CD14-positive monocyte (primary cell): ENCODE measurements around the gene RALY. TPM values are rescaled to one million over a fixed set of nuclear protein-coding genes. Genes with fewer than 3 reads are reported as not detected.

ENCODE experiments used
- DNase-seq, 3 donors: peaks; one replicate each; pipeline ENCODE4 v3.0.0-alpha.2; 2011 to 2022
- H2AFZ ChIP-seq: 2 replicates; pipeline ENCODE4 v1.6.0; 2012; ENCODE audit warnings: mild to moderate bottlenecking, low read depth, low read length, inconsistent platforms; ENCODE audit not compliant: insufficient read depth, poor library complexity, severe bottlenecking
- H3K27ac ChIP-seq, 2 donors: 1 replicate in 1 of 2; 2 replicates in 1 of 2; pipeline ENCODE4 v1.5.1; 2012 to 2013; ENCODE audit warnings: low read length in 2 of 2, control low read depth in 1 of 2, inconsistent platforms in 1 of 2, low read depth in 1 of 2, mild to moderate bottlenecking in 1 of 2
- H3K27me3 ChIP-seq, 2 donors: one replicate each; pipeline versions ENCODE4 v1.6.0 to v1.6.1; 2011 to 2013; ENCODE audit warnings: low read length in 2 of 2; ENCODE audit not compliant: control insufficient read depth in 2 of 2, insufficient read depth in 2 of 2
- H3K36me3 ChIP-seq, 2 donors: replicated peaks in 1 of 2; 1 replicate in 1 of 2; 2 replicates in 1 of 2; pipeline versions ENCODE4 v1.5.1 to v1.6.1; 2012 to 2013; ENCODE audit warnings: low read length in 2 of 2, control low read depth in 1 of 2, inconsistent platforms in 1 of 2, mild to moderate bottlenecking in 1 of 2; ENCODE audit not compliant: insufficient read depth in 2 of 2, control insufficient read depth in 1 of 2
- H3K4me1 ChIP-seq, 2 donors: 1 replicate in 1 of 2; 2 replicates in 1 of 2; pipeline versions ENCODE4 v1.5.1 to v1.6.1; 2012 to 2013; ENCODE audit warnings: low read length in 2 of 2, control low read depth in 1 of 2, inconsistent platforms in 1 of 2, mild to moderate bottlenecking in 1 of 2, moderate library complexity in 1 of 2; ENCODE audit not compliant: insufficient read depth in 2 of 2, control insufficient read depth in 1 of 2
- H3K4me2 ChIP-seq: replicated peaks from 2 replicates; pipeline ENCODE3; 2012; ENCODE audit warnings: low read length, moderate library complexity, mild to moderate bottlenecking; ENCODE audit not compliant: poor library complexity, severe bottlenecking; ENCODE audit errors: extremely low read depth
- H3K4me3 ChIP-seq, 3 experiments: fragments of 200-600 bp in 1 of 3; sonication (generic) in 1 of 3; replicated peaks in 1 of 3; 1 replicate in 2 of 3; 2 replicates in 1 of 3; pipeline ENCODE4 v1.5.1; 2011 to 2013; ENCODE audit warnings: low read length in 3 of 3, mild to moderate bottlenecking in 3 of 3, control low read depth in 2 of 3, low read depth in 2 of 3, inconsistent platforms in 1 of 3, moderate library complexity in 1 of 3
- H3K79me2 ChIP-seq: 2 replicates; pipeline ENCODE4 v1.6.0; 2012; ENCODE audit warnings: mild to moderate bottlenecking, control low read depth, inconsistent platforms, low read length, moderate library complexity; ENCODE audit not compliant: insufficient read depth
- H3K9ac ChIP-seq: 2 replicates; pipeline ENCODE4 v1.6.0; 2017; ENCODE audit warnings: low read length, mild to moderate bottlenecking; ENCODE audit not compliant: insufficient read depth, poor library complexity, severe bottlenecking
- H3K9me3 ChIP-seq, 2 donors: replicated peaks in 1 of 2; 1 replicate in 1 of 2; 2 replicates in 1 of 2; pipeline versions ENCODE4 v1.5.1 to v1.6.1; 2012 to 2013; ENCODE audit warnings: low read length in 2 of 2, control low read depth in 1 of 2; ENCODE audit not compliant: control insufficient read depth in 1 of 2, insufficient read depth in 1 of 2
- H4K20me1 ChIP-seq: 2 replicates; pipeline ENCODE4 v1.6.0; 2012; ENCODE audit warnings: mild to moderate bottlenecking, low read length, control low read depth, moderate library complexity; ENCODE audit not compliant: insufficient read depth
- H3K27ac Mint-ChIP-seq, 7 donors: one replicate each; pipeline ENCODE4 v1.8.0; 2020; ENCODE audit warnings: mild to moderate bottlenecking in 7 of 7, mixed read lengths in 7 of 7, moderate library complexity in 6 of 7, inconsistent platforms in 2 of 7
- H3K27me3 Mint-ChIP-seq, 3 donors: one replicate each; pipeline ENCODE4 v1.8.0; 2021 to 2022; ENCODE audit warnings: low read depth in 3 of 3, mild to moderate bottlenecking in 3 of 3, mixed read lengths in 3 of 3, moderate library complexity in 3 of 3, inconsistent platforms in 1 of 3
- H3K36me3 Mint-ChIP-seq, 2 donors: one replicate each; pipeline ENCODE4 v1.8.0; 2020; ENCODE audit warnings: mixed read lengths in 2 of 2, inconsistent platforms in 1 of 2, mild to moderate bottlenecking in 1 of 2
- H3K4me1 Mint-ChIP-seq: one replicate; pipeline ENCODE4 v1.8.0; 2020; ENCODE audit warnings: mild to moderate bottlenecking, mixed read lengths
- H3K4me3 Mint-ChIP-seq, 2 donors: one replicate each; pipeline ENCODE4 v1.8.0; 2020; ENCODE audit warnings: mild to moderate bottlenecking in 2 of 2, mixed read lengths in 2 of 2, moderate library complexity in 1 of 2
- H3K9me3 Mint-ChIP-seq, 7 donors: one replicate each; pipeline ENCODE4 v1.8.0; 2020 to 2022; ENCODE audit warnings: mixed read lengths in 7 of 7, mild to moderate bottlenecking in 6 of 7, moderate library complexity in 6 of 7, inconsistent platforms in 2 of 7
- CTCF ChIP-seq: fragments of 200-600 bp; IDR thresholded peaks from one replicate; pipeline ENCODE4 v1.8.0; 2022; ENCODE audit warnings: antibody characterized with exemption, mild to moderate bottlenecking
- WGBS: methylation state at CpG from one replicate; pipeline ENCODE4 v1.1.5; 2013; ENCODE audit warnings: missing lambda C conversion rate; ENCODE audit not compliant: insufficient coverage; 5-methylcytosine and 5-hydroxymethylcytosine counted together
- intact Hi-C, 2 donors: fragments of 100-400 bp; cut with micrococcal nuclease; formaldehyde crosslinking; loops; one replicate each; pipeline versions ENCODE4 v1.15.0 to v1.15.1; 2023
- polyA plus RNA-seq, 3 donors: library from polyadenylated mRNA; depleted of rRNA in 1 of 3; unstranded in 2 of 3; stranded (reverse) in 1 of 3; fragments of 300-500 nt in 2 of 3; fragments of >200 nt in 1 of 3; fragmentation: Illumina TruSeq in 2 of 3; gene quantifications; 1 replicate in 2 of 3; 2 replicates in 1 of 3; pipeline ENCODE4 v1.2.3, GENCODE V29; 2012 to 2021

RALY gene
- polyA plus RNA-seq, 3 donors, result 88.4 to 154 (median 152) TPM

GRCh38 chr20:34098570-34098969 is 104.9 kb downstream of the RALY start:
- H3K4me3 ChIP-seq, result no peak overlapping the region
- no peak overlapping the region for H3K4me2 ChIP-seq
- H3K9ac ChIP-seq, result no peak overlapping the region
- H2AFZ ChIP-seq, result no peak overlapping the region
- H3K27ac ChIP-seq, result no peak overlapping the region
- DNase-seq, result no peak
- no peaks in the 10 kb centered on the region for H3K27me3 ChIP-seq
- H3K4me3 Mint-ChIP-seq, result no peak overlapping the region
- peaks cover 3% of the 10 kb centered on the region for H3K4me1 Mint-ChIP-seq
- H3K79me2 ChIP-seq, result peaks cover 59% of the 10 kb centered on the region
- no peaks in the 10 kb centered on the region for H3K27me3 Mint-ChIP-seq
- no peaks in the 10 kb centered on the region for H3K4me1 ChIP-seq
- H4K20me1 ChIP-seq, result peaks cover 88% of the 10 kb centered on the region
- no peak for TF ChIP-seq CTCF
- H3K9me3 Mint-ChIP-seq, result no peaks in the 10 kb centered on the region
- 100% methylated on average over 1 of the region's 3 CpGs for WGBS
- H3K9me3 ChIP-seq, result no peaks in the 10 kb centered on the region
- intact Hi-C loops, result no loop called here
- peaks cover 83 to 92% of the 10 kb centered on the region in 2 donors for H3K36me3 Mint-ChIP-seq
- H3K27ac Mint-ChIP-seq, result no peak overlapping the region
- peaks cover 96 to 100% of the 10 kb centered on the region in 2 donors for H3K36me3 ChIP-seq

DNA sequence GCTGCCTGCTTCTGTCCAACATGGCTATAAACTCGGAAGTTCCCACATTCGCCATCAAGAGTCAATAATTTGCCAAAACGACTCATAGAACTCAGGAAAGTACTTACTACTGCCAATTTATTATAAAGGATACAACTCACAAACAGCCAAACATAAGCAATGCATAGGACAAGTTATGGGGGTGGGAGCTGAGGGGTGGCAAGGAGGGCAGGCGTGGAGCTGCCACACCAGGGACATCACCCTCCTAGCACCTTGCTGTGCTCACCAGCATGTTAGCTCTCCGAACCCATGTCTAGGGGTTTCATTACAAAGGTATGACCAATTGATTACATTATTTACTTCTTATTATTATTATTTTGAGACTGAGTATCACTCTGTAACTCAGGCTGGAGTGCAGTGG is 106.0 kb downstream of the RALY start:
- WGBS, result no CpG with 5 or more reads among the region's 5 CpGs
- Histone ChIP-seq H2AFZ (no peak overlapping the region), H3K4me1 (peaks cover 1 to 8% of the 10 kb centered on the region in 2 donors), H3K9ac (no peak overlapping the region), H3K27me3 (no peaks in the 10 kb centered on the region), H3K36me3 (peaks cover 92 to 100% of the 10 kb centered on the region in 2 donors), H3K4me3 (no peak overlapping the region), H3K79me2 (peaks cover 70% of the 10 kb centered on the region), H3K4me2 (no peak overlapping the region), H4K20me1 (peaks cover 88% of the 10 kb centered on the region), H3K9me3 (no peaks in the 10 kb centered on the region), H3K27ac (no peak overlapping the region)
- Mint-ChIP-seq H3K4me1 (peaks cover 12% of the 10 kb centered on the region), H3K9me3 (no peaks in the 10 kb centered on the region), H3K4me3 (no peak overlapping the region), H3K36me3 (peaks cover 84 to 96% of the 10 kb centered on the region in 2 donors), H3K27me3 (no peaks in the 10 kb centered on the region), H3K27ac (no peak overlapping the region)
- no peak for TF ChIP-seq CTCF
- DNase-seq, result no peak
- intact Hi-C loops, result no loop called here
